HL-60 (cell line): Measurements from ENCODE around the gene NTRK2.

ENCODE experiments used
- GABPA ChIP-seq: IDR thresholded peaks from 2 replicates; pipeline ENCODE4 v1.6.1; 2012; ENCODE audit warnings: low read depth
- POLR2AphosphoS5 ChIP-seq: IDR thresholded peaks from 2 replicates; pipeline ENCODE4 v1.6.1; 2012; ENCODE audit warnings: low read depth
- SPI1 ChIP-seq: IDR thresholded peaks from 2 replicates; pipeline ENCODE4 v1.6.1; 2012; ENCODE audit warnings: low read depth, mild to moderate bottlenecking, borderline replicate concordance
- TF ChIP-seq, protein P1 (sequence below): IDR thresholded peaks from 2 replicates; pipeline ENCODE4 v1.6.1; 2012; ENCODE audit warnings: low read depth; ENCODE audit not compliant: insufficient replicate concordance
- TF ChIP-seq, protein P2 (sequence below): IDR thresholded peaks from one replicate; pipeline ENCODE4 v1.5.1; 2011; ENCODE audit warnings: low read length, control low read depth, inconsistent platforms; ENCODE audit not compliant: insufficient read depth

DNA sequence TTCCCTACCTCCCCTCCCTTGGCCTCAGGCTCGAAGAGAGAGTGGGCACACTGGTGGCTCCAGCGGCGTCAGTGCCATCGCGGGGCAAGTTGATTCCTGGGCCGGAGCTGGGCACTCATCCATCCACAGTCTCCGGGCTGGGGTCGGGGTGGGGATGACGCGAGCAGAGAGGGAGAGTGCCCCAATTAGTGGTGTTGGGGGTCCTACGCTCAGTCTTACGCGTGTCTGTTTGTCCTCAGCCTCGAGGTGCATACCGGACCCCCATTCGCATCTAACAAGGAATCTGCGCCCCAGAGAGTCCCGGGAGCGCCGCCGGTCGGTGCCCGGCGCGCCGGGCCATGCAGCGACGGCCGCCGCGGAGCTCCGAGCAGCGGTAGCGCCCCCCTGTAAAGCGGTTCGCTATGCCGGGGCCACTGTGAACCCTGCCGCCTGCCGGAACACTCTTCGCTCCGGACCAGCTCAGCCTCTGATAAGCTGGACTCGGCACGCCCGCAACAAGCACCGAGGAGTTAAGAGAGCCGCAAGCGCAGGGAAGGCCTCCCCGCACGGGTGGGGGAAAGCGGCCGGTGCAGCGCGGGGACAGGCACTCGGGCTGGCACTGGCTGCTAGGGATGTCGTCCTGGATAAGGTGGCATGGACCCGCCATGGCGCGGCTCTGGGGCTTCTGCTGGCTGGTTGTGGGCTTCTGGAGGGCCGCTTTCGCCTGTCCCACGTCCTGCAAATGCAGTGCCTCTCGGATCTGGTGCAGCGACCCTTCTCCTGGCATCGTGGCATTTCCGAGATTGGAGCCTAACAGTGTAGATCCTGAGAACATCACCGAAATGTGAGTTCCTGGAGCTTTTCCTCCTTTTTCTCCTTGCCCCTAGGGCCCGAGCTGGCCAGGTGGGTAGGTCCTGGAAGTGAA lies 861 bp downstream of the NTRK2 start:
- TF ChIP-seq, protein P1, sequence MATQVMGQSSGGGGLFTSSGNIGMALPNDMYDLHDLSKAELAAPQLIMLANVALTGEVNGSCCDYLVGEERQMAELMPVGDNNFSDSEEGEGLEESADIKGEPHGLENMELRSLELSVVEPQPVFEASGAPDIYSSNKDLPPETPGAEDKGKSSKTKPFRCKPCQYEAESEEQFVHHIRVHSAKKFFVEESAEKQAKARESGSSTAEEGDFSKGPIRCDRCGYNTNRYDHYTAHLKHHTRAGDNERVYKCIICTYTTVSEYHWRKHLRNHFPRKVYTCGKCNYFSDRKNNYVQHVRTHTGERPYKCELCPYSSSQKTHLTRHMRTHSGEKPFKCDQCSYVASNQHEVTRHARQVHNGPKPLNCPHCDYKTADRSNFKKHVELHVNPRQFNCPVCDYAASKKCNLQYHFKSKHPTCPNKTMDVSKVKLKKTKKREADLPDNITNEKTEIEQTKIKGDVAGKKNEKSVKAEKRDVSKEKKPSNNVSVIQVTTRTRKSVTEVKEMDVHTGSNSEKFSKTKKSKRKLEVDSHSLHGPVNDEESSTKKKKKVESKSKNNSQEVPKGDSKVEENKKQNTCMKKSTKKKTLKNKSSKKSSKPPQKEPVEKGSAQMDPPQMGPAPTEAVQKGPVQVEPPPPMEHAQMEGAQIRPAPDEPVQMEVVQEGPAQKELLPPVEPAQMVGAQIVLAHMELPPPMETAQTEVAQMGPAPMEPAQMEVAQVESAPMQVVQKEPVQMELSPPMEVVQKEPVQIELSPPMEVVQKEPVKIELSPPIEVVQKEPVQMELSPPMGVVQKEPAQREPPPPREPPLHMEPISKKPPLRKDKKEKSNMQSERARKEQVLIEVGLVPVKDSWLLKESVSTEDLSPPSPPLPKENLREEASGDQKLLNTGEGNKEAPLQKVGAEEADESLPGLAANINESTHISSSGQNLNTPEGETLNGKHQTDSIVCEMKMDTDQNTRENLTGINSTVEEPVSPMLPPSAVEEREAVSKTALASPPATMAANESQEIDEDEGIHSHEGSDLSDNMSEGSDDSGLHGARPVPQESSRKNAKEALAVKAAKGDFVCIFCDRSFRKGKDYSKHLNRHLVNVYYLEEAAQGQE, result no peak
- TF ChIP-seq, protein P2, sequence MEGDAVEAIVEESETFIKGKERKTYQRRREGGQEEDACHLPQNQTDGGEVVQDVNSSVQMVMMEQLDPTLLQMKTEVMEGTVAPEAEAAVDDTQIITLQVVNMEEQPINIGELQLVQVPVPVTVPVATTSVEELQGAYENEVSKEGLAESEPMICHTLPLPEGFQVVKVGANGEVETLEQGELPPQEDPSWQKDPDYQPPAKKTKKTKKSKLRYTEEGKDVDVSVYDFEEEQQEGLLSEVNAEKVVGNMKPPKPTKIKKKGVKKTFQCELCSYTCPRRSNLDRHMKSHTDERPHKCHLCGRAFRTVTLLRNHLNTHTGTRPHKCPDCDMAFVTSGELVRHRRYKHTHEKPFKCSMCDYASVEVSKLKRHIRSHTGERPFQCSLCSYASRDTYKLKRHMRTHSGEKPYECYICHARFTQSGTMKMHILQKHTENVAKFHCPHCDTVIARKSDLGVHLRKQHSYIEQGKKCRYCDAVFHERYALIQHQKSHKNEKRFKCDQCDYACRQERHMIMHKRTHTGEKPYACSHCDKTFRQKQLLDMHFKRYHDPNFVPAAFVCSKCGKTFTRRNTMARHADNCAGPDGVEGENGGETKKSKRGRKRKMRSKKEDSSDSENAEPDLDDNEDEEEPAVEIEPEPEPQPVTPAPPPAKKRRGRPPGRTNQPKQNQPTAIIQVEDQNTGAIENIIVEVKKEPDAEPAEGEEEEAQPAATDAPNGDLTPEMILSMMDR, result no peak
- TF ChIP-seq POLR2AphosphoS5 (no peak), SPI1 (no peak), GABPA (no peak)
